A673 (cell line): Measurements from ENCODE around the gene KRT35. TPM values are rescaled to one million over a fixed set of nuclear protein-coding genes. Genes with fewer than 3 reads are reported as not detected.
"Not testable (repeated sequence)": the region's sequence is repeated elsewhere in the genome, so short reads cannot be mapped to it uniquely, and the experiment has no call there.

ENCODE experiments used
- BruUV-seq: library from RNA; stranded (reverse); fragments of 400-500 nt; replicated peaks from 2 replicates; lab custom pipeline; 2021; lab: Mats Ljungman, UMichigan
- CTCF ChIA-PET: fragments of 300-600 bp; sonication (Branson Sonifier 250); formaldehyde crosslinking; loops from one replicate; lab custom pipeline; 2022; ENCODE audit warnings: antibody characterized with exemption; lab: Charles Lee
- POLR2A ChIA-PET: fragments of 300-600 bp; sonication (Branson Sonifier 250); formaldehyde crosslinking; loops from one replicate; lab custom pipeline; 2022; ENCODE audit warnings: antibody characterized with exemption; ENCODE audit not compliant: low non-redundant PET; lab: Charles Lee
- DNase-seq: peaks from one replicate; pipeline ENCODE4 v3.0.0-alpha.2; 2015; ENCODE audit warnings: low spot score
- H3K27ac ChIP-seq: fragments of 200-600 bp; sonication (generic); 2 replicates; pipeline ENCODE4 v1.5.1; 2016; ENCODE audit warnings: mixed run types, low read depth, mild to moderate bottlenecking, mixed read lengths, antibody characterized with exemption, low read length; ENCODE audit not compliant: poor library complexity, severe bottlenecking
- H3K27me3 ChIP-seq: fragments of 200-600 bp; sonication (generic); replicated peaks from 2 replicates; pipeline ENCODE4 v1.6.1; 2017; ENCODE audit warnings: mixed run types, low read depth, mild to moderate bottlenecking, mixed read lengths, antibody characterized with exemption, low read length; ENCODE audit not compliant: insufficient read depth, poor library complexity
- H3K36me3 ChIP-seq: fragments of 200-600 bp; sonication (generic); 2 replicates; pipeline ENCODE4 v1.6.1; 2016; ENCODE audit warnings: mixed run types, mild to moderate bottlenecking, mixed read lengths, antibody characterized with exemption, low read length; ENCODE audit not compliant: insufficient read depth, poor library complexity, severe bottlenecking
- H3K4me1 ChIP-seq: fragments of 200-600 bp; sonication (generic); 2 replicates; pipeline ENCODE4 v1.6.1; 2017; ENCODE audit warnings: mixed run types, mild to moderate bottlenecking, mixed read lengths, antibody characterized with exemption, low read length; ENCODE audit not compliant: insufficient read depth, poor library complexity, severe bottlenecking
- H3K4me3 ChIP-seq: fragments of 200-600 bp; sonication (generic); 2 replicates; pipeline ENCODE4 v1.5.1; 2016; ENCODE audit warnings: low read depth, mixed run types, mild to moderate bottlenecking, mixed read lengths, low read length; ENCODE audit not compliant: poor library complexity, severe bottlenecking
- H3K9me3 ChIP-seq: fragments of 200-600 bp; sonication (generic); 2 replicates; pipeline ENCODE4 v1.6.1; 2016; ENCODE audit warnings: mixed run types, low read depth, mild to moderate bottlenecking, mixed read lengths, antibody characterized with exemption, low read length; ENCODE audit not compliant: poor library complexity, severe bottlenecking
- CTCF ChIP-seq: fragments of 300-800, 200-600 bp; sonication (generic); conservative IDR thresholded peaks from 2 replicates; pipeline ENCODE4 v1.5.1; 2017; ENCODE audit warnings: low read depth, mild to moderate bottlenecking, antibody characterized with exemption, low read length, moderate library complexity, mixed read lengths
- EZH2 ChIP-seq: fragments of 200-600 bp; sonication (generic); IDR thresholded peaks from 2 replicates; pipeline ENCODE4 v1.6.1; 2017; ENCODE audit warnings: borderline replicate concordance, low read depth, mild to moderate bottlenecking, mixed read lengths, antibody characterized with exemption, low read length; ENCODE audit not compliant: poor library complexity, severe bottlenecking
- intact Hi-C: fragments of 100-400 bp; cut with micrococcal nuclease; formaldehyde crosslinking; loops from one replicate; pipeline ENCODE4 v1.10.0; 2022; ENCODE audit not compliant: unreplicated experiment
- total RNA-seq: library from RNA; stranded (reverse); gene quantifications from 2 replicates; pipeline ENCODE4 v1.2.3, GENCODE V29; 2021

KRT35 gene
- total RNA-seq, 1 experiment from 2014 or later, result not detected

DNA sequence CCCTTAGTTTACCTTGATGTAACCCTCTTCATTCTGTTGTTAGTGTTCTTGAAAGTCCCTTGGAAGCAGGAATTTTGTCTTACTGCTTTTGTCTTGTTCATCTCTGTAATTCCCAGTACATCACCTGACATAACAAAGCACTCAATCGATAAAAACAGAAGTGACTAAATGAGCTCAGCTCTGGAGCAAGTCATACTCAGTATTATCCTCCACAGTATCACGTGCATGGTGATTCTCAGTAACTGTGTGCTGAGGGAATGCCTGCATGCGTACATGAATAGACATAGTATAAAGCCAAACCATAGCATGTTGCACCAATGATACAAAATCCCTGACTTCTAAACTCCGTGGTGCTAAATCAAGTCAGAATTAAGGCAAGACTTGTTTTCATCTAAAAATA is 47.4 kb downstream of the KRT35 start:
- Histone ChIP-seq H3K4me3 (no peak overlapping the region), H3K36me3 (no peaks in the 10 kb centered on the region), H3K4me1 (no peaks in the 10 kb centered on the region), H3K9me3 (no peaks in the 10 kb centered on the region), H3K27ac (no peak overlapping the region), H3K27me3 (no peaks in the 10 kb centered on the region)
- BruUV-seq, result no TSS peak
- POLR2A ChIA-PET, result no interaction called here
- intact Hi-C loops, result no loop called here
- TF ChIP-seq CTCF (no peak), EZH2 (no peak)
- DNase-seq, result no peak
- CTCF ChIA-PET, result no interaction called here

- H3K27ac ChIP-seq, intact Hi-C loops, H3K36me3 ChIP-seq, H3K27me3 ChIP-seq, H3K4me1 ChIP-seq, BruUV-seq, H3K9me3 ChIP-seq, DNase-seq, CTCF ChIA-PET, H3K4me3 ChIP-seq: not testable (repeated sequence)
- POLR2A ChIA-PET, result interaction anchor here (0.9 kb wide), 1 partner anchor 30 kb away, joined by 3 read pairs; no protein-coding TSS in a partner anchor
Measured at GRCh38 chr17:41430376-41430775, 50.6 kb downstream of the KRT35 start.

- intact Hi-C loops, result no loop called here
- ChIA-PET POLR2A (no interaction called here), CTCF (no interaction called here)
- Histone ChIP-seq H3K9me3 (no peaks in the 10 kb centered on the region), H3K27ac (no peak overlapping the region), H3K4me1 (no peaks in the 10 kb centered on the region), H3K36me3 (no peaks in the 10 kb centered on the region), H3K27me3 (no peaks in the 10 kb centered on the region), H3K4me3 (no peak overlapping the region)
- DNase-seq, result no peak
- TF ChIP-seq EZH2, result no peak
- TF ChIP-seq CTCF, result no peak
- no TSS peak for BruUV-seq
Measured at GRCh38 chr17:41429667-41430066, 51.3 kb downstream of the KRT35 start.

DNA sequence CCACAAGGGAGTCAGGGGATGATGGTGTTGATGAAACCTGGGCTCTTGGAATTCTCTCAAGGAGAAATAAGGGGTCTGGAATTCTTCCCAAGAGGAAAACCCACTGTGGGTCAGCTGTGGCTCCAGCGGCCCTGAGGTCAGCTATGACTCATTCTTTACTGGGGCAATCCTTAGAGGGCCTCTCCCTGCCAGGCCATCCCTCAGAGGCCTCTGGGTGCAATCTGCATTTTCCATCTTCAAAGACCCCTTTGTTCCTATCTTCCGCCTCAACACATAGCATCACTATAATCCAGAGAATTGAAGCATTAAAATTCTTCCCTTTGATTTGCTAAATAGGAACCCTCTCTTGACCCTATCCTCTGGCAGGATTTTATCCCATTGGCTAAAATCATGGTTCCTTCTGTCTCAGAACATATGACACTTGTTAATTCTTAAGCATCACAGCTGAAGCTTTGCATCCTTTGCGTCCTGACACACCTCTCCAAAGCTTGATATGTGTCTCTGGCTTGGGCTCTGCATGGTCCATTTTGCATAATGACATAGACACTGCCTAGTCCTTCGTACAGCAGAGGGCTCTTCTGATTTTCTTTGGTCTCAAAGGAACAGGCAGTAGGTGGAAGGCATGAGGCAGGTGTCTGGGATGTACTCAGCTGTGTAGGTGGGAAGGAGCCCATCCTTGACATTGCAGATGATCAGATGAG is 52.2 kb downstream of the KRT35 start:
- no TSS peak for BruUV-seq
- no peaks in the 10 kb centered on the region for H3K27me3 ChIP-seq
- no peaks in the 10 kb centered on the region for H3K9me3 ChIP-seq
- POLR2A ChIA-PET, result no interaction called here
- DNase-seq, result no peak
- CTCF ChIA-PET, result no interaction called here
- no peaks in the 10 kb centered on the region for H3K36me3 ChIP-seq
- intact Hi-C loops, result no loop called here
- no peak overlapping the region for H3K27ac ChIP-seq
- no peak overlapping the region for H3K4me3 ChIP-seq
- no peaks in the 10 kb centered on the region for H3K4me1 ChIP-seq
- TF ChIP-seq EZH2, result no peak
- no peak for TF ChIP-seq CTCF
